HUES6 (cell line): ENCODE data around the gene CHRND.
"Not testable (repeated sequence)": the region's sequence is repeated elsewhere in the genome, so short reads cannot be mapped to it uniquely, and the experiment has no call there.

ENCODE experiments used
- H3K27ac ChIP-seq: 2 replicates; pipeline ENCODE4 v1.7.0; 2013; ENCODE audit warnings: low read depth, mild to moderate bottlenecking, low read length, inconsistent platforms
- H3K27me3 ChIP-seq: 2 replicates; pipeline ENCODE4 v1.6.1; 2013; ENCODE audit warnings: low read length; ENCODE audit not compliant: control insufficient read depth, insufficient read depth
- H3K36me3 ChIP-seq: 2 replicates; pipeline ENCODE4 v1.6.1; 2013; ENCODE audit warnings: low read length; ENCODE audit not compliant: control insufficient read depth, insufficient read depth
- H3K4me1 ChIP-seq: 2 replicates; pipeline ENCODE4 v1.6.1; 2013; ENCODE audit warnings: low read length; ENCODE audit not compliant: control insufficient read depth, insufficient read depth
- H3K4me3 ChIP-seq: 2 replicates; pipeline ENCODE4 v1.5.1; 2013; ENCODE audit warnings: low read depth, low read length
- H3K9ac ChIP-seq: one replicate; pipeline ENCODE4 v1.6.1; 2013; ENCODE audit warnings: mild to moderate bottlenecking, low read length
- H3K9me3 ChIP-seq: 2 replicates; pipeline ENCODE4 v1.6.1; 2013; ENCODE audit warnings: low read depth, low read length; ENCODE audit not compliant: control insufficient read depth, insufficient read depth

The CHRND gene

DNA sequence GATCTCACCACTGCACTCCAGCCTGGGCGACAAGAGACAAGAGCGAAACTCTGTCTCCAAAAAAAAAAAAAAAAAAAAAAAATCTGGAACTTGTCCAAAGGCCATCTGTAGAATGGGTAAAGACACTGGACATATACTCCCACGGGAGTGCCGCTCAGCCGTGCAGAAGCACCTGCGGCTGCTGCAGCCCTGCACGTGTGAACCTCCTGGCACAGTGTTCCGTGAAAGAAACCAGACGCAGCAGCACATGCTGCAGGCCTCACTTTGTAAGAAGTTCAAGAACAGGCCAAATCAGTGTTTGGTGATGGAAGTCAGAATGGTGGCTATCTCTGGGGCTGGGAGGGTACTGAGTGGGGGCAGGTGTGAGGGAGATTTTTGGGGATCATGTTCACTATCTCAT lies 6.5 kb downstream of the CHRND start:
- Histone ChIP-seq H3K9ac (no peak overlapping the region), H3K4me3 (no peak overlapping the region), H3K27me3 (peaks cover 14% of the 10 kb centered on the region), H3K4me1 (0 out of 2 replicates have a peak, but pooled peaks cover 2% of the 10 kb centered on the region), H3K36me3 (no peaks in the 10 kb centered on the region), H3K27ac (no peak overlapping the region), H3K9me3 (peaks cover 8% of the 10 kb centered on the region)

DNA sequence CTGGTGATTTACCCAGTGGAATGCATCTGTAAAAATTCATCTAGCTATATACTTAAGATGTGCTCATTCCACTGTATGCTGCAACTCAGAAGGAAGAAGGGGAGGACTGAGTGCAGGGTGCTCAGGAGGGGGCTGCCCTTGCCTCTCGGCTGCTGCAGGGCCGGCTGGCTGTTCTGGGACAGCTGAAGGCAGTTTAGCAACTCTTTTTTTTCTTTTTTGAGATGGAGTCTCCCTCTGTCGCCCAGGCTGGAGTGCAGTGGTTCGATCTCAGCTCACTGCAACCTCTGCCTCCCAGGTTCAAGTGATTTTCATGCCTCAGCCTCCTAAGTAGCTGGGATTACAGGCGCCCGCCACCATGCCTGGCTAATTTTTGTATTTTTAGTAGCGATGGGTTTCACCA lies 6.9 kb downstream of the CHRND start:
- not testable (repeated sequence) for H3K36me3 ChIP-seq, H3K9me3 ChIP-seq, H3K4me3 ChIP-seq, H3K4me1 ChIP-seq, H3K9ac ChIP-seq, H3K27ac ChIP-seq
- H3K27me3 ChIP-seq, result peaks cover 13% of the 10 kb centered on the region

DNA sequence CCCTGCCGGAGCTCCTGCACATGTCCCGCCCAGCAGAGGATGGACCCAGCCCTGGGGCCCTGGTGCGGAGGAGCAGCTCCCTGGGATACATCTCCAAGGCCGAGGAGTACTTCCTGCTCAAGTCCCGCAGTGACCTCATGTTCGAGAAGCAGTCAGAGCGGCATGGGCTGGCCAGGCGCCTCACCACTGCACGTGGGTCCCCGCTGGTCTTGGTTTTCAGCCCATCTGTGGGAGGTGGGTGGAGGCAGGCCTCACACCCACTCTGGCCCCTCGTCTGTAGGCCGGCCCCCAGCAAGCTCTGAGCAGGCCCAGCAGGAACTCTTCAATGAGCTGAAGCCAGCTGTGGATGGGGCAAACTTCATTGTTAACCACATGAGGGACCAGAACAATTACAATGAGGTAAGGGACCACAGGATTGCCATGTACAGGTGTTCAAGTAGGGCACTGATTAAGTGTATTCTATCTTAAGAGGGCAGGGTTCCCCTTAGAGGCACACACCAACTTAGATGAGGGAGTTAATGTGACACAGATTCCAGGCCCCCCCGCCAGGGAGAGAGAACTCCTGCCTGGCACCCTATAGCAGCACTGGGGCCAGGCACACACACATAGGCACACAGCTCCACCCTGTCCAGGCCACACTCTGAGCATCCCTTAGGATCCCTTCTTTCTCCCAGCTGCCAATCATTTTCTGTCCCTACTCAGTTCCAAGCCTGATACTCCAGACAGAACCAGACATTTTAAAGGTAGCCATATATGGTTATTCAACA lies 8.2 kb downstream of the CHRND start:
- Histone ChIP-seq H3K9ac (no peak overlapping the region), H3K27ac (no peak overlapping the region), H3K4me3 (no peak overlapping the region), H3K9me3 (peaks cover 8% of the 10 kb centered on the region), H3K27me3 (peaks cover under 1% of the 10 kb centered on the region; the same call in 1 of the 2 replicates), H3K36me3 (no peaks in the 10 kb centered on the region), H3K4me1 (peaks cover 13% of the 10 kb centered on the region)

DNA sequence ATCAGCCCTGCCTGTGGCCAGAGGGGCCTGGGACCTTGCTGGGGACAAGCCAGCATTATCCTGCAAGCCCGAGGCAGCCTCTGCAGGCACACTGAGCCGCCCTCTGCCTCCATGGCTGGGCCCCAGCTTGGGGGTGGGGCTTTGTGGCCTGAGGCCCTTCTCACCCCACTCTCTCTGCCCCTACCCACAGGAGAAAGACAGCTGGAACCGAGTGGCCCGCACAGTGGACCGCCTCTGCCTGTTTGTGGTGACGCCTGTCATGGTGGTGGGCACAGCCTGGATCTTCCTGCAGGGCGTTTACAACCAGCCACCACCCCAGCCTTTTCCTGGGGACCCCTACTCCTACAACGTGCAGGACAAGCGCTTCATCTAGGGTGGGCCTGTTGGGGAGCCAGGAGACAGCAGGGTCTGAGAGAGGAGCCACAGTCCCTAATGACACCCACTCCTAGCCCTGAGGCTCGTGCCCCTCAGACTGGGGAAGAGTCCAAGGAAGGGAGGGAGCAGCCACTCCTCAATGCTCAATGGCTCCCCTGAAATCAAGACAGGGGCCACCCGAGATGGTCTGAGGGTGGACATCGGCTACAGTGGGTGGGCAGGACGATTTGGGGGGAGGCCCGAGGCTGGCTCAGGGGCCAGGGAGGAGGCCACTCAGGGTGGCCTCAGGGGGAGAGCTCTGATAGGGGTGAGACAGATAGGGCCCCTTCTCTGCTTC lies 9.1 kb downstream of the CHRND start:
- no peak overlapping the region for H3K4me3 ChIP-seq
- H3K4me1 ChIP-seq, result peaks cover 22% of the 10 kb centered on the region
- no peak overlapping the region for H3K9ac ChIP-seq
- H3K27ac ChIP-seq, result no peak overlapping the region
- H3K36me3 ChIP-seq, result no peaks in the 10 kb centered on the region
- peaks cover 8% of the 10 kb centered on the region for H3K9me3 ChIP-seq
- no peaks in the 10 kb centered on the region for H3K27me3 ChIP-seq

DNA sequence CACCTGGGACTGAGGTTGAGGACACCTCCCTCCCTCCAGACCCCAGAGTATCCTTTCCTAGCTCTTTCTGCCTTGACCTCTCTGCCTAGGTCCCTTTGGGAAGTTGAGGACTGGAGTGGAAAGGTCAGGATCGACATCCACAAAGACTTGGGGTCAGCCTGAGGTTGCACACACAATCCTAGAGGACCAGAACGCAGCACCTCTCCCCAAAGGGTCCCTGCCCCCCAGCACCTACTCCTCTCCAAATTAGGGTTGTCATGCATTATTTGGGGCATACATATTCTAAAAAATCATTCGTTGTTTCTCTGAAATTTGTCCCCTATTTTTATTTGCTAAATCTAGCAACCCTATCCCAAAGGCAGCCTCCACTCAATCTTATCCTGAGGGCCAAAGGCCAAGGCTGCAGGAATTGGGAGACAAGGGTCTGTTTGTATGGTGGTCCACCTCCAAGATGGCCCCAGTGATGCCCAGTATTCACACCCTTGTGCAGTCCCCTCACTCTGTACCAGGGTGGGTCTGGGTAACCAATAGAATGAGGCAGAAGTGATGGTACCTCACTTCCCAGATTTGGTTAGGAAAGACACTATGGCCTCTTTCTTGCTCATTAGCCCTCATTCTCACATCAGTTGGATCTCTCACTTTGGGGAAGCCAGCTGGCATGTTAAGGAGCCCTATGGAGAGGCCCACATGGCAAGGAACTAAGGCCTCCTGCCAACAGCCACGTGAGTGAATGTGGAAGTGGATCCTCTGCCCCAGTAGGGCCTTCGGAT lies 10.0 kb downstream of the CHRND start:
- Histone ChIP-seq H3K4me3 (no peak overlapping the region), H3K4me1 (peaks cover 26% of the 10 kb centered on the region), H3K27ac (no peak overlapping the region), H3K9me3 (peaks cover 8% of the 10 kb centered on the region), H3K9ac (no peak overlapping the region), H3K36me3 (no peaks in the 10 kb centered on the region), H3K27me3 (no peaks in the 10 kb centered on the region)

DNA sequence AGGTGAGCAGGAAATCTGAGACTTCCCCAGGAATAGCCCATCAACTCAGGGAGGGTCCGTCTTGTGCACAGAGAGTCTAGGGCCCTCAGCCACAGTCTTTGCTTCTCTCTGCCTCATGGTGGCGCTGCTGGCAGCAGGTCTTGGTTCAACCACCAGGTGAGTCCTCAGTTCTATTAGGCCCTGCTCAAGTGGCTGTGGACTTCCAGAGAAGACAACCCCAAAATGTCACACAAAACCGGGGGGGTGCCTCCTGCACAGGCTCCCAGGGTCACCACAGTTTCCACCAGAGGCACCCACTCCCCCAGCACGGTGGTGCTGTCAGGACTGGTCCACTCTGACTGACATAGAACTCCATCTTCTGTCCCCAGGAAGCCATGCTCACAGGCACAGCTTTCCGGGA lies 11.1 kb downstream of the CHRND start:
- Histone ChIP-seq H3K36me3 (no peaks in the 10 kb centered on the region), H3K27me3 (no peaks in the 10 kb centered on the region), H3K4me3 (no peak overlapping the region), H3K27ac (no peak overlapping the region), H3K4me1 (peaks cover 26% of the 10 kb centered on the region), H3K9ac (no peak overlapping the region), H3K9me3 (peaks cover 8% of the 10 kb centered on the region)

DNA sequence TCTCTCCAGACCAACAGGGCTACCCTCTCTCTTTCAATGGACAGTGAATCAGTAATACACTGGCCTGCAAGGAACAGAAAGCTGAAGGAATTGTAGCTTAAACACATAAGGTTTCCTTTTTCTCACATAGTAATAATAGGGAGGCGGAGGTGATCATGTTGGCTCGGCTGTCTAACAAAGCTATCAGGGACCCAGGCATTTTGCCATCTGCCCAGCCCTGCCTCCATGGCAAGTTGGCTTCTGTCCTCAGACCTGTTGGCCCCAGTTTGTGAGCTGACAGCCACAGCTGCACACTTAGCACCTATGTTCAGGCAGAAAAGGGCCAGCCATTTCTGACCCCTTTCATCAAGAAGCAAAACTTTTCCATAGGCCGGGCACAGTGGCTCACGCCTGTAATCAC lies 11.5 kb downstream of the CHRND start:
- H3K36me3 ChIP-seq, result no peaks in the 10 kb centered on the region
- no peak overlapping the region for H3K27ac ChIP-seq
- H3K4me3 ChIP-seq, result no peak overlapping the region
- H3K4me1 ChIP-seq, result peaks cover 26% of the 10 kb centered on the region
- H3K9ac ChIP-seq, result no peak overlapping the region
- no peaks in the 10 kb centered on the region for H3K27me3 ChIP-seq
- peaks cover 8% of the 10 kb centered on the region for H3K9me3 ChIP-seq

DNA sequence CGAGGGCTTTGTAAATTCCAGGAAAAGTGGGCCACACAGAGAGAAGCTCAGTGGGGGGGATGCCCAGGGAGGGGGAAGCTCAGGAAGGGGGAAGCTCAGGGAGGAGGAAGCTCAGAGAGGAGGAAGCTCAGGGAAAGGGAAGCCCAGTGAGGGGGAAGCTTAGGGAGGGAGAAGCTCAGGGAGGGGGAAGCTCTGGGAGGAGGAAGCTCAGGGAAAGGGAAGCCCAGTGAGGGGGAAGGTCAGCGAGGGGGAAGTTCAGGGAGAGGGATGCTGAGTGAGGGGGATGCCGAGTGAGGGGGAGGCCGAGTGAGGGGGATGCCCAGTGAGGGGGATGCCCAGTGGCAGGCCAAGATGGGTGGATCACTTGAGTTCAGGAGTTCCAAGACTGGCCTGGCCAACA lies 12.7 kb downstream of the CHRND start:
- Histone ChIP-seq H3K27ac (no peak overlapping the region), H3K9me3 (peaks cover 8% of the 10 kb centered on the region), H3K4me3 (no peak overlapping the region), H3K36me3 (no peaks in the 10 kb centered on the region), H3K9ac (no peak overlapping the region), H3K4me1 (peaks cover 26% of the 10 kb centered on the region), H3K27me3 (no peaks in the 10 kb centered on the region)

DNA sequence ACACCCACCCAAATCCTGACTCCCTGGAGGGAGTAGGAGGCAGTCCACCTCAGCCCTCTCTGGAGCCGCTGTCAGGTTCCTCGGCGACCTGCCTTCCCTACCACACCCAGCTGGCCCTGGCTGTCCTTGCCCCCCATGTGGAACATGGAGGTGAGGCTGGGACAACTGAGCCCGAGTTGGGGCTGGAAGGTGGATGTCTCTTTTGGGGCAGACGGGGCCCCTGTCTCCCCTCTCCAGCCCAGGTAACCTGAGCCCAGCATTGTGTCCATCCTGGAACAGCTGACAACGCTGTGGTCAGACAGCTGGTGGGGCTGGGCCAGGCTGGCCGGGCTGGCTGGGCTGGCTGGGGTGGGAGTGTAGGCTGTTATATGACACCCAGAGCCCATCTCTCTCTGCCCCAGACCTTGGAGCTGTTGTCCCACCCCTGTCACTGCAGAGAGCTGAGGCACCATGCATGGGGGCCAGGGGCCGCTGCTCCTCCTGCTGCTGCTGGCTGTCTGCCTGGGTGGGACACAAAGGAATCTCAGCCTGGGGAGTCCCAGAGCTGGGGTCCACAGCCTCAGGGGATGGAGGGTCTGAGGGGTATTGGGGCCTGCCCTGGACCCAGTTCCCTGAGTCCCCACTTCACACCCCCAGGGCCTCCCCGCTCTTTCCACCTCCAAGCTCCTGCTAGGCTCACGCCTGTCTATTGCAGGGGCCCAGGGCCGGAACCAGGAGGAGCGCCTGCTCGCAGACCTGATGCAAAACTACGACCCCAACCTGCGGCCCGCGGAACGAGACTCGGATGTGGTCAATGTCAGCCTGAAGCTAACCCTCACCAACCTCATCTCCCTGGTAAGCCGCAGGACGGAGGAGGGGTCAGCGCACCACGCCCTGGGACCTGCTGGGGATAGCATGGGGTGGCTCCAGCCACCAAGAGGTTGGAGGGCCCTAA lies 13.6 kb downstream of the CHRND start, which contains the start of gene CHRNG:
Gene CHRNG, plus strand, starts transcription at position 395 of the 934 bp plus-strand sequence. Its CDS starts 56 bp downstream, at position 451.
- H3K4me1 ChIP-seq, result peaks cover 23% of the 10 kb centered on the region
- H3K9ac ChIP-seq, result no peak within 1 kb of the TSS
- no peaks in the 10 kb centered on the region for H3K36me3 ChIP-seq
- no peaks in the 10 kb centered on the region for H3K27me3 ChIP-seq
- peaks cover 8% of the 10 kb centered on the region for H3K9me3 ChIP-seq
- no peak within 1 kb of the TSS for H3K27ac ChIP-seq
- no peak within 1 kb of the TSS for H3K4me3 ChIP-seq

DNA sequence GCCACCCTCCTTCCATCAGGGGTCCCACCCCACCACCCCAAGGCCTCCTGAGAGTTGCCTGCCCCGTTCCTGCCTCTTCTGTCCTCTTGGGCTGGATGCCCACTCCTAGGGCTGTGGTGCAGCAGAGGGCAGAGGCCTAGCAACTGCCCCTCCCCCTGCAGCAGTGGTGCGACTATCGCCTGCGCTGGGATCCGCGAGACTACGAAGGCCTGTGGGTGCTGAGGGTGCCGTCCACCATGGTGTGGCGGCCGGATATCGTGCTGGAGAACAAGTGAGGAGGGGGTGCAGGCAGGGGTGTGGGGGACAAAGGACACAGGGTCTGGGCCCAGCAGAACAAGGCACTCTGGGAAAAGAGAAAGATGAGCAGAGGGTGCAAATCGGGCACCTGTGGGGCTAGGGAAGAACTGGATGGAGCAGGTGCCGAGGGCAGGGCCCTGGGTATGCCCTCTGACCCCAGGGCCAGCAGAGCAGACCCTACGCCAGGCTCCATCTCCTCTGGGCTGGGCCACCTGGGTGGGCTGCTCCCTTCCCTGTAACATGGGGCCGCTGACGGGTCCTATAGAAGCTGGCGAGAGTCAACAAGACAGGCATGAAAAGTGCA lies 14.6 kb downstream of the CHRND start:
- peaks cover 8% of the 10 kb centered on the region for H3K9me3 ChIP-seq
- H3K9ac ChIP-seq, result no peak overlapping the region
- H3K4me1 ChIP-seq, result peaks cover 23% of the 10 kb centered on the region
- no peak overlapping the region for H3K4me3 ChIP-seq
- H3K27me3 ChIP-seq, result no peaks in the 10 kb centered on the region
- H3K36me3 ChIP-seq, result no peaks in the 10 kb centered on the region; the same call in 1 of the 2 replicates
- H3K27ac ChIP-seq, result no peak overlapping the region
